Fibroblast of skin of right quadriceps (primary cell): ENCODE data around the gene DPPA5.
A peak's percentile ranks its signal among the peaks of the same experiment; 100 is the strongest.
"Not testable (repeated sequence)": the region's sequence is repeated elsewhere in the genome, so short reads cannot be mapped to it uniquely, and the experiment has no call there.

Experiments
- DNase-seq: peaks from one replicate; pipeline ENCODE4 v3.0.0-alpha.2; 2013

DPPA5 gene, protein sequence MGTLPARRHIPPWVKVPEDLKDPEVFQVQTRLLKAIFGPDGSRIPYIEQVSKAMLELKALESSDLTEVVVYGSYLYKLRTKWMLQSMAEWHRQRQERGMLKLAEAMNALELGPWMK

DNA sequence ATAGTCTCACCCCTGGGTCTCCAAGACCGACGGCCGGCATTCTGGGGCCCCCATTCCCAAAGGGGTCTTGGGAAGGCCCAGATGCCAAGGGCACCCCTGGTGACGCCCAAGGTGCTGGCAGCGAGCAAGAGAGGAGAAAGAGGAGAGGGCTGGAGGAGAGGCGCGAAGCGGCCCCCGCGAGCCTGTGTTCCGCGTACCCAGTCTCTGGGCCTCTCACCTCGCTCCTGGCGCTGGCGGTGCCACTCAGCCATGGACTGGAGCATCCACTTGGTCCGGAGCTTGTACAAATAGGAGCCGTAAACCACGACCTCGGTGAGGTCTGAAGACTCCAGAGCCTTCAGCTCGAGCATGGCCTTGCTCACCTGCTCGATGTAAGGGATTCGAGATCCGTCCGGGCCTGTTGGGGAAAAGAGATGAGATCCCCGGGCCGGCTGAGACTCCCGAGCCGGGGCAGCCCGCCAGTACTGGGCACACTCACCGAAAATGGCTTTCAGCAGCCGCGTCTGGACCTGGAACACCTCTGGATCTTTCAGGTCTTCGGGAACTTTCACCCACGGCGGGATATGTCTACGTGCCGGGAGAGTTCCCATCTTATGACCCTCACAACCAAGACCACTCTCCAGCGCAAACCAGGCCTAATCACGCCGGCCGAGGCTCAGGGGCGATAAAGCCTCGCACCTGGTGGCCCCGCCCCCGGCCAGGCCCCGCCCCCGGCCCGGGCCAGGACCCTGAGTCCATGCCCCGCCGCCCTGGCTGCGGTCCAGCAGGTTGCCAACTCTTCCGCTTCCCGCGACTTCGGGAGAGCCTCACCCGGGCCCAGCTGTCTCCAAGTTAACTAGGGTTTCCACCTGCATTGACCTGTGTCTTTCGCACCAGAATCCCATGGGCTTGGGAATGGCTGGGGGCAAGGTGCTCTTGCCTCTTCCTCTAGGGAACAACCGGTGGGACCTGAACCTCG lies at the start of gene DPPA5:
TSS of gene DPPA5 (minus strand) at position 641 of the 958 bp plus-strand sequence. CDS start at position 590, 51 bp downstream.
- DNase-seq: no peak

DNA sequence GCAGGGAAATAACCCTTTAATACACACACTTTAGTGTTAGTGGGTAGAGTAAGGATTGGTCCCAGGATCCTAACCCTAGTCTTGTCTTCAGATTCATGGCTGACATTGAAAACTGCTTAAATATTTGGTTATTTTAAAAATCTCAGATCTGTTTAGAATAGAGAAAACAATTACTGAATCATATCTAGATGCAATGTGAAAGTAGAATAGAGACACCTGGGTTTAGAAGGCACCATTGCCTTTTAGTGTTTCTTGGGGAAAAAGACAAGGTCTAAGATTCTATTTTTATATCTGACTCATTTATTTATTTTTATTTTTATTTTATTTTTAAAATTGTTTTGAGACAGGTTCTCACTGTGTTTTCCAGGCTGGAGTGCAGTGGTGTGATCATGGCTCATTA lies 46.6 kb upstream of the DPPA5 start:
- no peak for DNase-seq

DNA sequence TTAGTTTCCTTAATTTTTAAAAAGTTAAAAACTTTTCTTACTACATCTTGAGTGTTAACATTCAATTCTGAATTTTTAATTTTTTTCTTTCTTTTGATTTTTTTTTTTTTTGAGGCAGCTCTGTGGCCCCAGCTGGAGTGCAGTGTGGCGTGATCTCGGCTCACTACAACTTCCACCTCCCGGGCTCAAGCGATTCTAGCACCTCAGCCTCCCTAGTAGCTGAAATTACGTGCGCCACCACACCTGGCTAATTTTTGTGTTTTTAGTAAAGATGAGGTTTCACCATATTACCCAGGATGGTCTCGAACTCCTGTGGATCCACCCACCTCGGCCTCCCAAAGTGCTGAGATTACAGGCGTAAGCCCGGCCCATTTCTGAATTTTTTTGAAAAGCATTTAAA lies 41.8 kb upstream of the DPPA5 start:
- no peak for DNase-seq

DNA sequence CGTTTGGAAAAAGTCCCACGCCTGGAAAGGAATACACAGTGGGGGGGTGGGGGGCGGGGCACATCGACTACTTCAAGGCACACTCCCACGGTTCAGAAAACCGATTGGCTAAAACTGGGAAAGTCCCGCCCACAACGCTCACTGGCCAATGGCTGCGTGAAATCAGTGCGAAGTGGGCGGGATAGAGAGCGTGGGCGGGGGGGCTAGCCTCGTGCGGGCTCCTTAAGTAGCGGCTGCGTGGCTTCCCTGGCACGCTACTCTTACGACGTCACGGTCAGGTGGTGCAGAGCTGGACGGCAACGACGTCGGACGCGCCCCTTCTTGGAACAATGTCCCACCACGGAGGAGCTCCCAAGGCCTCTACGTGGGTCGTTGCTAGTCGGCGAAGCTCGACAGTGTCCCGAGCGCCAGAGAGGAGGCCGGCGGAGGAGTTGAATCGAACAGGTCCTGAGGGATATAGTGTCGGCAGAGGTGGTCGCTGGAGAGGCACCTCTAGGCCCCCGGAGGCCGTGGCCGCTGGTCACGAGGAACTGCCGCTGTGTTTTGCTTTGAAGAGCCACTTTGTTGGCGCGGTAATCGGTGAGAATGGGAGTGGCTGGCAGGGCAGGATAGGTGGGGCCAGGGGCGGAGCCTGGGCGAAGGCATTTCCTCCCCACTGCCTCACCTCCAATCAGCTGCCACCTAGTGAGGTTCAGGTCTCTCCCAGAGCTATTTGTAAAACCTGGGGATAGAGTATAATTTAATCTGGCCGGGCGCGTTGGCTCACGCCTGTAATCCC lies 40.7 kb upstream of the DPPA5 start, which contains the start of gene DDX43:
TSS of gene DDX43 (plus strand) at position 252 of the 778 bp plus-strand sequence. CDS start at position 330, 78 bp downstream.
- DNase-seq: peak; percentile 45

DNA sequence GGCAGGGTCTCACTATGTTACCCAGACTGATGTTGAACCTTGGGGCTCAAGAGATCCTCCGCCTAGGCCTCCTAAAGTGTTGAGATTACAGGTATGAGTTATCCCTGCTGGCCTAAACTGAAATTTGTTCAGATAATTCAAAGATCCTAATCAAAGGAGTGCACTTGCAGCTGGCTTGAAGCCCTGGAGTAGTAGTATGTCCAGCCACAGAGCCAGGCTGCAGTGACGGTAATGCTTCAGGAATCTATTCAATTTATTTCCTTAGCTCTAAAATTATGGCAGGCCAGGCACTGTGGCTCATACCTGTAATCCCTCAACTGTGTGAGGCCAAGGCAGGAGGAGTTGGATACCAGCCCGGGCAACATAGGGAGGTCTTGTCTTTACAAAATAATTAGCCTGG lies 39.2 kb upstream of the DPPA5 start:
- DNase-seq: no peak

DNA sequence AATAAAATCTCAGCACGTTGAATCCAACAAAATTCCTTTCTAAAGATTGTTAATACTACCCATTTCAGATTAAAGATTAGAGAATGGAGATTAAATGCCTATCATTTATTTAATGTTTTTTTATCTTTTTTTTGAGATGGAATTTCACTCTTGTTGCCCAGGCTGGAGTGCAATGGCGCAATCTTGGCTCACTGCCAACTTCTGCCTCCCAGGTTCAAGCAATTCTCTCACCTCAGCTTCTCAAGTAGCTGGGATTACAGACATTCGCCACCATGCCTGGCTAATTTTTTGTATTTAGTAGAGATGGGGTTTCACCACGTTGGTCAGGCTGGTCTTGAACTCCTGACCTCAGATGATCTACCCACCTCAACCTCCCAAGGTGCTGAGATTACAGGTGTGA lies 38.1 kb upstream of the DPPA5 start:
- not testable (repeated sequence) for DNase-seq

DNA sequence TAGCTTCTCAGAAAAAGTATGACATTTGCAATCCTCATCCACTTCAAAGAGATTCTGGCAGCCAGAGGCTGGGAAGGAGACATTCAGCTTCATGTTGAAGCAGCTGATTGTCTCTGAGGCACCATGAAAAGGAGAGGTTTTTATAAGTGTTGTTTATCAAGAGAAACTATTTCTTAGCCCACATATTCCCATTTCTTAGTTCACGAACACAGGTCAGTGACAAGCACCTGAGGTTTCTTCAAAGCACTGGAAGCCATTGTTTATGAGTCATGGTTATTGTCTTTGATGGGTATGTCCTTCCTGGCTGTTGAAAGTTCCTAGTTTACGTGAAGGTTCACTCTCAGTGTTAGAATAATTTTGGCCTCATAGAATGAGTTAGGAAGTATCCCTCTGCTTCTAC lies 37.6 kb upstream of the DPPA5 start:
- no peak for DNase-seq

DNA sequence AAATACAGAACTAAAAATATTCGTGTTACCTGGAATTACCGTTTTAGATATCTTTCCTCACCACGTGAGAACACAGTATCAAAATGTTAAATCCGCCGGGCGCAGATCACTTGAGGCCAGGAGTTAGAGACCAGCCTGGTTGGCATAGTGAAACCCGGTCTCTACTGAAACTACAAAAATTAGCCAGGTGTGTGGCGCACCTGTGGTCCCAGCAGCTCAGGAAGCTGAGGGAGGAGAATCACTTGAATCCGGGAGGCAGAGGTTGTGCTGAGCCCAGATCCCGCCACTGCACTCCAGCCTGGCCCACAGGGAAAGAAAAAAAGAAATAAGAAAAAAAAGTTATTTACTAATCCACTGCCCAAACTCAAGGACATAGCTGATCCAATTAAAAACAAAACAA lies 35.8 kb upstream of the DPPA5 start:
- DNase-seq: no peak

DNA sequence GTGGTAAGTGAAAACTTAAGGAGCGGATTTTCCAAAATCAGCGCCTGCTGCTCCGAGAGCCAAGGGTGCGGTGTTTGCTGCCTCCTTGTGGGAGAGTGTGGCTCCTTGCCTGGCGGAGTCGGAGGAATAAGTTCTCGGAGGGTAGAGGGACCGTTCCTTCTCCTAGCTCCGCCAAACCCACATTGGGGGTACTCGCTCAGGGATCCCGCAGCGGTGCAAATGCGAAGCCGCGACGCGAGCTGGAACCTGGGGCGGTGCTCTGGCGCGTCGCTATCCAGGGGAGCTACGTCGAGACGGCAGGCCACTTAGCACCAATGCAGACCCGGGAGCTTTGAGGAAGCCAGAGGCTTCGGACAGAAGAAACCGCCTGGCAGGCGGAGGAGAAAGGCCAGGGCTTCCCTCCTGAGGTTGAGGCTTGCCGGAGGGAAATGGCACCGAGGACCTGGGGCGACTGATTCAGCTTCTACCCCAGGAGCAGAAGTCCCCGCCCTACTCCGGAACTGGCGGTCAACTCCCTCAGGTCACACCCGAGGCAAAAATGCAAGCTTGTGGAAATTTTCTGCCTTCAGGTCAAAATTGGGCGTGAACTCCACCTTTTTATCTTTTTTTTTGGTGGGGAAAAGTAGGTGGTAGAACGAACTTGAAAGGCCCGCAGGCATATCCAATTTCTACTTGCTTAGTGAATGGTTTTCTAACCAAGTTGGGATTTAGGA lies 34.9 kb upstream of the DPPA5 start:
- peak; percentile 61 for DNase-seq

DNA sequence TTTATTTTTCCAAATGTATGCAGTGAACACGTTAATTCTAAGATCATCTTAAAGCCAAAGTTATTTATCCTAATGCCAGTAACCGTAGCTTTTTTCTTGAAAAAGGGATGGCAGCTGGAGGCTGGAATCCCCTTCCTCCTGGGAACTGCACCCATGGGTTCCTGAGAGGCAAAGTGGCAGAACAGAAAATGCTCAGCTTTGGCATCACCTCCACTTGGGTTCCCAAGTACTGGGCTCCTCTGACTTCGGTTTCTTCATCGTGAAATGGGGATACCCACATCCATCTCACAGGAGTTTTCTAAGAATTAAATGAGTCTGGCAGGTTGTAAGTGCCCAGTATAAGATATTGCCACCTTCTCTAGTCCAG lies 34.3 kb upstream of the DPPA5 start:
- no peak for DNase-seq

DNA sequence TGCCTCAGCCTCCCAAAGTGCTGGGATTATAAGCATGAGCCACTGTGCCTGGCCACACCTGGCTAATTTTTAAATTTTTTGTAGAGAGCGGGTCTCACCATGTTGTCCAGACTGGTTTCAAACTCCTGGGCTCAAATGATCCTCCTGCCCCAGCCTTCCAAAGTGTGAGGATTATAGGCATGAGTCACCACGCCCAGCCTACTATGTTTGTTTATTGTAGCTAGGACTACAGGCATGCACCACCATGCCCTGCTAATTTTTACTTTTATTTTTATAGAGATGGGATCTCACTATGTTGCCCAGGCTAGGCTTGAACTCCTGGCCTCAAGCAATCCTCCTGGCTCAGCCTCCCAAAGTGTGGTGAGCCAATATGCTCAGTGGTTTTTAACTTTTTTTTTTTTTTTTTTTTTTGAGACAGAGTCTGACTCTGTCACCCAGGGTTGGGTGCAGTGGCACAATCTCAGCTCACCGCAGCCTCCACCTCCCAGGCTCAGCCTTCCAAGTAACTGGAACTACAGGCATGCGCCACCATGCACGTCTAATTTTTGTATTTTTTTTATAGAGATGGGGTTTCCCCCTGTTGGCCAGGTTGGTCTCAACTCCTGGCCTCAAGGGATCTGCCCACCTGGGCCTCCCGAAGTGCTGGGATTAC lies 28.5 kb upstream of the DPPA5 start:
- DNase-seq: peak; percentile 21

DNA sequence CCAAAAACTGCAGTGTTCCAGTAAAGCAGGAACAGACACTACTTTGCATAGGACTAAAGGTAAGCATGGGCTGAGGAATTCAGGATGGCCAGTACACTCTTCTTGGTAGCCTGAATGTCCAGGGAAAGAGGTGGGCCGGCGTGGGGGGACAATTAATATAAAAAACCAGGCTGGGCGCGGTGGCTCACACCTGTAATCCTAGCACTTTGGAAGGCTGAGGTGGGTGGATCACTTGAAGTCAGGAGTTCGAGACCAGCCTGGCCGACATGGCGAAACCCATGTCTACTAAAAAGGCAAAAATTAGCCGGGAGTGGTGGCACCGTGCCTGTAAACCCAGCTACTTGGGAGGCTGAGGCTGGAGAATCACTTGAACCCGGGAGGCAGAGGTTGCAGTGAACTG lies 27.5 kb upstream of the DPPA5 start:
- not testable (repeated sequence) for DNase-seq

DNA sequence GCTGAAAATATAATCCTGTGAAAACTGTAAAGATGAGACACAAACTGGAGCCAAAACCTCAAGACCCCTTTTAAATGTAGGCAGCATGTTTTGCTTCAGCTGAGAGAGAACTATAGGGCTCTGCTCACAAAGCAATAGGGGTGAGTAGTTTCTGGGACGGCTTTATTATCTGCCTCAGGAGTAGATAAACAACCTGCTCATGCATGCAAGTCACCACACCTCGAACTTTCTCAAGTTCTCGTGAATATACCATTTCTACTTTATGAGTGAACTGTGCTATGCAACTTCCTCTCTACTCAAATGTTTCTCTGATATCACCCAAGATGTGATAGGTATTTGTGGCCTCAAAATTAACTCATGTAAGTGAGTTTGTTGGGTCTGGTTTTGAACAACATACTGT lies 23.1 kb upstream of the DPPA5 start:
- no peak for DNase-seq

DNA sequence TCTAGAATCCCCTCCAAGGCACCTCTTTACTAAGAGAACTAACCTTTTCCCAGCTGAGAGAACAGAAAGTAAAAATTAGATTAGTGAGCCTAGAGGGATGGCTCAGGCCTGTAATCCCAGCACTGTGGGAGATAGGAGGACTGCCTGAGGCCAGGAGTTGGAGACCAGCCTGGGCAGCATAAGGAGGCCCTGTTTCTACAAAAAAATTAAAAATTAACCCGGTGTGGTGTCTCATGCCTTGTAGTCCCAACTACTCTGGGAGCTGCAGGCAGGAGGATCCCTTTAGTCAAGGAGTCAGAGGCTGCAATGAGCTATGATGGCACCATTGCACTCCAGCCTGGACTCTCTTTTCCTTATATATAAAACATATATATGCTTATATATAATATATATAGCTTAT lies 21.1 kb upstream of the DPPA5 start:
- DNase-seq: no peak

DNA sequence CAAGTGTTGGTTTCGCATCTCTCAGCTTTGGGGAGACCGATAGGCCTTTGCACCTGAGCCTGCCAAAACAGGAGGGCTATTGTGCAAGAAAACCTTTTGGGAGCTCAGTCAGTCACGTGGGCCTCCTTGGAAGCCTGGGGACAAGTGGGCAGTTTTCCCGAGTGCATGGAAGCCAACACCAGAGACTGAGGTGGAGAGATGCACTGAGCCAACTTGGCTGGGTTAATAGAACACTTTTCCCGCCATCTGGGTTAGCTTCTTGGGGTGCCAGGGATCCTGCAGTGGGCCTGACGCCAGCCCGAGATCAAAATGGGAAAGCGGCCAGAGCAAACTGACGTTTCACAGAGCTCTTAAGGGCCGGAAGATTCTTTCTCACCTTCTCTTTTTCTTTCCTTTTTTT lies 18.4 kb upstream of the DPPA5 start:
- no peak for DNase-seq

DNA sequence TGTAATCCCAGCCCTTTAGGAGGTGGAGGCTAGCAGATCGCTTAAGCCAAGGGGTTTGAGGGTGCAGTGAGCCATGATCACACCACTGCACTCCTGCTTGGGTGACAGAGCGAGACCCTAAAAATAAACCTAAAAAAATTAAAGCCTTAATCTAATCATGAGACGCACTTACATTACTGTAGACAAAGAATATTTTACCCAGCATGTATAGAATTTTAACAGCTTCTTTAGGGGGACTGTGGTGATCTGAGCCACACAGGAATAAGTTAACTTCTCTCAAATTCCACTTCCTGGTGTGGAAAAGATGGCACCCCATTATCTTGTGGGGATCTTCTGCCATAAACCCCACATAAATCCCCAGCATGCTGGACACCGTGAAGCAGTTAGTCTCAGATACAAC lies 17.9 kb upstream of the DPPA5 start:
- no peak for DNase-seq

DNA sequence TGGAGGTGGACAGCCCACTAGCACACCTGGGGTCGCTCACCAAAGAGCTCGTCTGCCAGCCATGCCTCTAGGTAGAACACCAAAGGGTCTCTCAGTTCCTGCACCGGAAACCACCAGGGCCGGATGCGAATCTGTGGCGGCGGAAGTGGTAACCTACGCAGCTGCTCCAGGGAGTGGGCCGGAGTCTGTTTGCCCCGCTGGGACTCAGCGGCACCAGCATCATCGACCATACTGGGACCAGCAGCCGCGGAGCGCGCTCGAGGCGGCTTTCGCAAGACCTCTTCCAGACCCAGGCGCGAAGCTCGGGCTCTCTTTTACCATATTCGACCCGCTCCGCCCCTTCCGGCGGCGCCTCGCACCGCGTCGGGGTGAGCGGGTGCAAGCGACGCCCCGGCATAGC lies 15.5 kb upstream of the DPPA5 start, which contains the start of gene OOEP:
TSS of gene OOEP (minus strand) at position 335 of the 400 bp plus-strand sequence. CDS start at position 230, 105 bp downstream.
- no peak for DNase-seq

DNA sequence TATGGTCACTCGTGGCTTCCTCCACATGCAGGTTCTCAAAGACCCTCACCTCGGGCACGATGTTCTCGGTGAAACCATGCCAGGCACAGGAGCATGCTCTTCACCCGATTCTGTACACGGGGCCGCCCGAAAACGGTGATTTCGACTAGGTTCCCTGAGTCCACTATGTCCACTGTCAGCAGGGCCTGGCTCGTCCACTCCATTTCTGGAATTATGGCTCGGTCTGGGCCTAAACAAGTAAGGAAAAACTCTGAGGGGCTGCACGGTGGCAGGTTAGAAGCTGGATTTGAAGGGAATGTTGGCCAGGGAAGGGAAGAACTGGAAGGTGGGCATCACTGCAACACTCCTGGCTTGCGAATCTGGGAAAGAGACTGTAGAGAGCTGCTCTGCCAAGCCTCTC lies 15.1 kb upstream of the DPPA5 start:
- no peak for DNase-seq

DNA sequence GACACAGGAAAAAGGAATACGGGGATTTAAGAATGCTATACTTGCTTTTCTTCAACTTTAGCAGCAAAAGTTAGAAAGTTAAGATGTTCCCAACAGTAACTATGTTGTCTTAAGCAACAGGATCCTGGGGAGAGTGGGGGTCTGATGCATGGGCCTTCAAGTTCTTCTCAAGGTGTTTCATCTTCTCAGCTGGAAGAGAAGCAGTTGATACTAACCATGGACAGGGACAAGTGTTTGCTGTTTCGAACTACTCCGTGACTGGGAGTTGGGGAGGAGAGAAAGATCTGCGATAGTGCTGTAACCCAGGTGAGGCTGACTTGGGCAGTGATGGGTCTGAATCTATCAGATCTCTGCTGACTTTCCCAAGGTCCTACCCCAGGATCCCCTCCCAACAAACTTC lies 14.6 kb upstream of the DPPA5 start:
- DNase-seq: no peak

DNA sequence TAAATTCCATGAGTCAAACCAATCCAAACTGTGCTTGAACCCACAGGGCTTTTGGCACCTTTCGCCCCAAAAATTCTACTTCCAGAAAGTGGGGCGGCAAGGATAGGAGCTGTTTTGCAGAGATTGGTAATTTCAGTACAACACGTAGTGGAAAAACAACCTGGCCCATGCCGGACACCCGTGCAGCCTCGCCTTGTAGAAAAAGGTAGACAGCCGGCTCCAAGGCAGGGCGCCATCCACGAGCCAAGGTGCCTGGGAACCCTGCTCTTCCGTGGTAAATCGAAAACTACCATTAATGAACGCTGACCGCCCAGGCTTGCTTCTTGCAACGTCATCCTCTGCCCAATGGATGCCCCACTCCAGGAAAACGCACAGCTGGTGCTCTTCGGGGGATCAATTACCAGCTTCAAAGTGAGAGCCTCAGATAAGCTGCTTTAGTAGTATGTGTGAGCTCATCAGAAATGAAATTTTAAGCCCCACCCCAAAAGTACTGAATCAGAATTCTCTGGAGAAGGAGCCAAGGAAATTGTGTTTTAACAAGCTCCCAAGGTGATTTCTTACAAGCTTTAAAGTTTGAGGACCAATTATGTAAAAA lies 13.8 kb upstream of the DPPA5 start:
- no peak for DNase-seq

DNA sequence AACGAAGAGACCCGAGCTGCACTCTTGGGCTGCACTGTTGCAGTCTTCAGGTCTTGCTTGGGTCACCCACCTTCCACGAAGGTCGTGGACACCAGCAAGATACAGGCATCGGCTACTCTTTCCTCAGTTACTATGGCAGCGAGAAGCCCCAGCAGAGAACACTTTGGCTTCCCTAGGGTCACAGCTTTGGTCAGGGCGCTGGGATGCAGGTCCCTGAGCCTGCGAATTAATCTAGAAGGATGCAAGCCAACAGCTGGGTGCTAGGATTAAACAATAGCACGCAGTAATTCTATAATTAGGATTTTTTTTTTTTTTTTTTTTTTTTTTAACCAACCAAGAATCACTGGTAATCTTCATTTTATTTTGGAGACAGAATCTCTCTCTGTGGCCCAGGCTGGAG lies 10.5 kb upstream of the DPPA5 start:
- no peak for DNase-seq

DNA sequence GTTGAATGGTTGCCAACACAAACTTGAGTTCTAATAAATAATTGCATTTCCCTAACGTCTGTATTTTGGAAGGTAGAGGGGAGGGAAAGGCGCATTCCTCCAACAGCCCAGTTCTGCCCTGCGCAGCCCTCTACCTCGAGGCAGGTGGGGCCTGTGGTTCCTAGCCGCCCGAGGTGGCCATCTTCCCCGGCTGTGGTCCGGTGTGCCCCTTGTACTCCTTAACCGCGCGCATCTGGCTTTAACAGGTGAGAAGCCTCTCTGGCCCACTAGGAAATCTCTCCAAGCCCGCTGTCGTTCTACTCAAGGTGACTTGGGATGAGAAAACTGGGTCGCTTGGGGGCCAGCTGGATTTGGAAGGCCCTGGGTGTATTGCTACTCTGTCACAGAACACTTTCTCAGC lies 10.0 kb upstream of the DPPA5 start:
- DNase-seq: no peak
